GM19328 (cell line): ENCODE data around the gene UGGT2.
"Not testable (repeated sequence)": the region's sequence is repeated elsewhere in the genome, so short reads cannot be mapped to it uniquely, and the experiment has no call there.

Source experiments
- ATAC-seq: cut with Tn5 transposase; IDR thresholded peaks from one replicate; pipeline ENCODE4 v1.9.1; 2021; ENCODE audit warnings: mild to moderate bottlenecking, moderate library complexity; ENCODE audit not compliant: unreplicated experiment

The UGGT2 gene

DNA sequence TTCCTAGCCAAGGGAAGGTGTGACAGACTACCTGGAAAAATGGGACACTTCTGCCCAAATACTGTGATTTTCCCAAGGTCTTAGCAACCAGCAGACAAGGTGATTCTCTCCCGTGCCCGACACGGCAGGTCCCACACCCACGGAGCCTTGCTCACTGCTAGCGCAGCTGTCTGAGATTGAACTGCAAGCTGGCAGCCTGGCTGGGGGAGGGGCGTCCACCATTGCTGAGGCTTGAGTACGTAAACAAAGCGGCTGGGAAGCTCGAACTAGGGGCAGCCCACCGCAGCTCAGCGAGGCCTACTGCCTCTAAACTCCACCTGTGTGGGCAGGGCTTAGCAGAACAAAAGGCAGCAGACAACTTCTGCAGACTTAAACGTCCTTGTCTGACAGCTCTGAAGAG lies 146.2 kb downstream of the UGGT2 start:
- ATAC-seq, result no peak

- ATAC-seq, result no peak
Measured at GRCh38 chr13:95903569-95903968, 149.6 kb downstream of the UGGT2 start.

GRCh38 chr13:95902741-95903140 lies 150.5 kb downstream of the UGGT2 start:
- ATAC-seq, result no peak

GRCh38 chr13:95898256-95898655 lies 154.9 kb downstream of the UGGT2 start:
- no peak for ATAC-seq

GRCh38 chr13:95896301-95896700 lies 156.9 kb downstream of the UGGT2 start:
- ATAC-seq, result no peak

GRCh38 chr13:95893861-95894260 lies 159.3 kb downstream of the UGGT2 start:
- ATAC-seq, result no peak

DNA sequence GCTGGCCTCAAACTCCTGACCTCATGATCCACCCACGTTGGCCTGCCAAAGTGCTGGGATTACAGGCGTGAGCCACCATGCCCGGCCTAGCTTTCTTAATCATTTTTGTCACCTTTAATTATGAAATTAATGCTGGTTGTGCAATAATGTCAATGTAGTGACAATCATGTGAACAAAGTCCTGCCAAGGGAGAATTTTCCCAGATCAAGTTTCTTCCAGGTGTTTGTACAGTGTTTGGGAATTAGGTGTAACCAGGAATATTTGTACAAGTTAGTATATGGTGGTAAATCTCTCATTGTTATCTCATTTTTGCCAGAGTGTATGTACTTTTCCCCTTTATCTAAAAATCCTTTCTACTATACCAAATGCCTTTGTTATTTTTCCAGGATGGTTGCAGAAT lies 171.1 kb downstream of the UGGT2 start:
- ATAC-seq, result no peak

DNA sequence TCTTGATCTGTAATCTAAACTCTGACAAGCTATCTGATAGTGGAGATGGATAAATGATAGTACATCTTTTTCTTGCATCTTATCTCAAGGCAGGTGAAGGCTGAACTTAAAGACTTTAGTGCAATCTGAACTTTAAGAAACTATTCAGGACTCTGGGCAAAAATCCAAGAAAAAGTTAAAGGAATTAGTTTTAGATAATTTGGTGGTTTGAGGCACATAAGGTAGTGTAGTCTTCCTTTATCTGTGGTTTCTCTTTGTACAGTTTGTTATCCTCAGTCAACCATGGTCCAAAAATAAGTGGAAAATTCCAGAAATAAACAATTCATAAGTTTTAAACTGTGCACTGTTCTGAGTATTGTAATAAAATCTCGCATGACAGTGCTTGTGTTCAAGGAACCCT lies 172.9 kb downstream of the UGGT2 start:
- no peak for ATAC-seq

GRCh38 chr13:95874286-95874685 lies 178.9 kb downstream of the UGGT2 start:
- no peak for ATAC-seq

DNA sequence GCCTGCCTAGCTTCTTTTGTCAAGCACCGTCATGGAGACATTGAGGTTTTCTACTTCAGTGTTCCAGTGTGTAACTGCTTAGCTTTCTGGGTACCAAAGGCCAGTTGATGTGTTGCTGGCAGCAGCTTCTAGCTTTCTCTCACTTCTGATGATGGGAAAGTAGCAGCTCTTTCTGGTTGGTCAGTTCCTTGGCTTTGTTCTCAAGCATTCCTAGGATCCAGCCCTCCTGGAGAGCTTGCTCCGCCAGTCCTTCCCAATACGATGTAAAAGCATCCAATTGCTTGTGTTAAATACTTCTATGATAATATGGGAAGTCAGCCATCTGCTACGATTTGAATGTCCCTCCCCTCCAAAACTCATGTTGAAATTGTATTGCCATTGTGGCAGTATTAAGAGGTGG lies 182.8 kb downstream of the UGGT2 start:
- ATAC-seq, result no peak

- ATAC-seq, result no peak
Measured at GRCh38 chr13:95865080-95865615, 188.1 kb downstream of the UGGT2 start.

DNA sequence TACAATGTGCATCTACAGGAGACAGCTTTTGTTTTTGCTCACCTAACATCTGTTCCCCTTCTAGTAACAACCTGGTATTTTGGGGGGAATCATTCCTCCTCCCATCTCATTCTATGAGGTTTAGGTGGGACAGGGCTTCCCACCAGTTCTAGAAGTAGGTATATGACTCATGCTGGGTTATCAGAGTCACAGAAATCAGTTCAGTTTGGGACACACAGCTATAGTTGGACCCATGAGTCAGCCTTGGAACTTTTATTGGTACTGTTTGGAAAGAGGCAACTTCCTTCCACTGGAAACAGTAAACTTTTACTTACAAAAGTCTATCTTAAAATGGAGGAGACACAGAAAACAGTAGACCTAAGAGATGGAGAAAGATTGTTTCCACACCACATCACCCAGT lies 190.8 kb downstream of the UGGT2 start:
- no peak for ATAC-seq

DNA sequence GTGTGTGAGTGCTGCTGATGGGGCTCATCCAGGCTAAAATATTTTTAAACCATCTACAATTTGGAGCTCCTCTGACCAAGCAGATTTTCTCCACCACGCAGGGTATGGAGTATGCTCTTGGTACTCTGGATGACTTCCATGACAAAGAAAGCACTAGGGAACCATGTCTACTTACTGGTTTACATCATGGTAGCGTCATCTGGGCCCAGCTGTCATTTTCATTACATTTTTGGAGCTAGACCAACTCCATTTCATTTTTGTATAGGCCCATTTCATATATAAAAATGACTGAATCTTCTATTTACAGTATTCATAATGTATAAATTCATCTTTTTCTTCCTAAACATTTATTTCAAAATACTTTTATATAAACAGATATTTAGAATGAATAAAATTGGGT lies 191.9 kb downstream of the UGGT2 start:
- ATAC-seq, result no peak

GRCh38 chr13:95858286-95859075 lies 194.7 kb downstream of the UGGT2 start:
- ATAC-seq, result no peak

DNA sequence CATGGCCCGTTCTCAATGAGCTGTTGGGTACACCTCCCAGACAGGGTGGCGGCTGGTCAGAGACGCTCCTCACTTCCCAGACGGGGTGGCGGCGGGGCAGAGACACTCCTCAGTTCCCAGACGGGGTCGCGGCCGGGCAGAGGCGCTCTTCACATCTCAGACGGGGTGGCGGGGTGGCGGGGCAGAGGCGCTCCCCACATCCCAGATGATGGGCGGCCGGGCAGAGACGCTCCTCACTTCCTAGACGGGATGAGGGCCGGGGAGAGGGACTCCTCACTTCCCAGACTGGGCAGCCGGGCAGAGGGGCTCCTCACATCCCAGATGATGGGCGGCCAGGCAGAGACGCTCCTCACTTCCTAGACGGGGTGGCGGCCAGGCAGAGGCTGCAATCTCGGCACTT lies 207.5 kb downstream of the UGGT2 start:
- not testable (repeated sequence) for ATAC-seq

DNA sequence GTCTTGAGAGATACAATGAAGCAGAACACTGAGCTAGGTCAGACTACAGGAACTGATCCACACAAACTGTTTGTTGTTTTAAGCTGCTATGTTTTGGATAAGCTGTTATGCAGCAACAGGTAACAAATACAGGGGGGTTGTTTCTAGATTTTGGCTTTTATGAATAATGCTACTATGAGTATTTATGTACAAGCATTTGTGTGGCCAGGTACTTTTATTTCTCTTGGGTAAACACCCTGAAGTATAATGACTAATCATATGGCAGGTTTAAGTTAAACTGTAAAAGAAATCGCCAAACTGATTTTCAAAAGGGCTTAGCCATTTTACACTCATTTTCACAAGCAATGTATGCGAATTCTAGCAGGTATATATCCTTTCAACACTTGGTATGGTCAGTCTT lies 210.3 kb downstream of the UGGT2 start:
- ATAC-seq, result no peak

DNA sequence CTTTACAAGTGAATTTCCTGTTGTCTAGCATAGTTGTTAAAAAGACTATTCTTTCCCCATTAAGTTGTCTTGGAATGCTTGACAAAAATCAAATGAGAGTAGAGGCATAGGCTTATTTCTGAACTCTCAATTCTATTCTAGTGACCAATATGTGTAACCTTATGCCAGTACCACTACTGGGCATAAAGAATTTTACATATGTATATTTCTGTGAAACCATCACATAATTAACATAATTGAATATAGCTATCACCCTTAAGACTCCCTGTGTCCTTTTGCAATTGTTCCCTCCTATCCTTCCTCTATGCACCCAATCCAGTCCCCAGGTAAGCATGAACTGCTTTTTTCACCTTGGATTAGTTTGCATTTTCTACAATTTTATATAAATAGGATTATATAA lies 211.3 kb downstream of the UGGT2 start:
- ATAC-seq, result no peak

- no peak for ATAC-seq
Measured at GRCh38 chr13:95834134-95834765, 219.0 kb downstream of the UGGT2 start.

GRCh38 chr13:95833719-95834118 lies 219.5 kb downstream of the UGGT2 start:
- ATAC-seq, result no peak

DNA sequence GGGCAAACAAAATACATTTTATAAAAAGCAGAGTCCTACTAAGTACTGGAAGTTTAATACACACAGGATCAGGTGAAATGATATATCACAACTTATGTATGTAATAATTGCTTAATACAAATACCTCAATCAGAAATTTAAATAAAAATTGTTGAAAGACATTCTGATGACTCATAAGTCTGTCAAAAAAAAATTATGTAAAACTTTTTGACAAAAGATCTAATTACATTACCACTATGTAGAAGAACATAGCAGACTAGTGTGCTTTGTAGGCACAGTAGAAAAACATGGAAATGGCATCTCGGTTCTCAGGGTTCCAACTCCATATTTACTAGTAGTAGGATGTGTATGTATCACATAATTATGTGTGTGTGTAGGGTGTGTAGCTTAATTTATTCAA lies 220.1 kb downstream of the UGGT2 start:
- no peak for ATAC-seq

DNA sequence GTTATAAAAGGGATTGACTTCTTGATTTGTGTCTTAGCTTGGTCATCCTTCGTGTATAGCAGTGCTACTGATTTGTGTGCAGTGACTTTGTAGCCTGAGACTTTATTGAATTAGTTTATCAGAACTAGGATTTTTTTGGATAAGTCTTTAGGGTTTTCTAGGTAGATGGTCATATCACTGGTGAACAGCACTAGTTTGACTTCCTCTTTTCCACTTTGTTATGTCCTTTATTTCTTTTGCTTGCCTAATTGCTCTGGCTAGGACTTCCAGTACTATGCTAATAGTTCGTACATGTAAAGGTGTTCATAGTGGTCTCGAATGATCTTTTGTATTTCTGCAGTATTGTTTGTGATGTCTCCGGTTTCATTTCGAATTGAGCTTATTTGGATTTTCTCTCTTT lies 230.9 kb downstream of the UGGT2 start:
- ATAC-seq, result no peak

DNA sequence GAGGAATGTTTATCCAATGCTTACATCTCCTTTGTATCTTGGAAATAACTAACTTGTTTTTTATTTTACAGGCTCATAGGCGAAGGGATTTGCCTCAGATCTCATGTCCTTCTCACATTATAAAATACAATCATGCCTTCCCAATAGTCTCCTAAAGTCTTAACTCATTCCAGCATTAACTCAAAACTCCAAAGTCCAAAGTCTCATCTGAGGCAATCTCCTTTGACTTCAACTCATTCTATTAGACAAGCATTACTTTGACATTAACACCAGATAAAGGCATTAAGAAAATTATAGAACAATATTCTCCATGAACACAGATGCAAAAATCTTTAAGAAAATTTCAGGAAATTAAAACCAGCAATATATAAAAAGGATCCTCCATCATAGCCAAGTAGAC lies 238.7 kb downstream of the UGGT2 start:
- no peak for ATAC-seq
